ENCODE measurements around the gene TRIM65.
A peak's percentile ranks its signal among the peaks of the same experiment; 100 is the strongest.
"Not testable (repeated sequence)": the region's sequence is repeated elsewhere in the genome, so short reads cannot be mapped to it uniquely, and the experiment has no call there.

DNA sequence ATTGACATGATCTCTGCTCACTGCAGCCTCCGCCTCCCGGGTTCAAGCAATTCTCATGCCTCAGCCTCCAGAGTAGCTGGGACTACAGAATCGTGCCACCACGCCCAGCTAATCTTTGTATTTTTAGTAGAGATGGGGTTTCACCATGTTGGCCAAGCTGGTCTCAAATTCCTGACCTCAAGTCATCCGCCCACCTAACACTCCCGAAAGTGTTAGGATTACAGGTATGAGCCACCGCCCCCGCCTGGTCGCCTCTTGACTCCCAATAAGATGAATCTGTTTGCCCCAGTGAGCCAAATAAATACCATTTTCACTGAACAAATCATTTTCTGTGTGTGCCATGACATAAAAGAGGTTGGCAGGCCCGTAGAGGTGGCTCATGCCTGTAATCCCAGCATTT, 37.4 kb downstream of the TRIM65 start:
- not testable (repeated sequence) for TF ChIP-seq EZH2 (IDR thresholded peaks at IDR 0.05; ENCODE audit: low read depth, unreplicated experiment); NANOG (IDR thresholded peaks at IDR 0.05; ENCODE audit: borderline replicate concordance); EZH2phosphoT487 (IDR thresholded peaks at IDR 0.05; ENCODE audit: unreplicated experiment); POLR2AphosphoS5 (IDR thresholded peaks at IDR 0.05; ENCODE audit: low read depth); ZNF331 (CRISPR knock-in tag; IDR thresholded peaks at IDR 0.05; ENCODE audit: low read depth); REST (IDR thresholded peaks at IDR 0.05; ENCODE audit: unreplicated experiment); STAT1 (IDR thresholded peaks at IDR 0.05; ENCODE audit: unreplicated experiment); JUNB (IDR thresholded peaks at IDR 0.05; ENCODE audit: unreplicated experiment); CREB1 (CRISPR knock-in tag; IDR thresholded peaks at IDR 0.05; ENCODE audit: low read depth); ZNF114 (CRISPR knock-in tag; IDR thresholded peaks at IDR 0.05)
- TF ChIP-seq, protein P1, sequence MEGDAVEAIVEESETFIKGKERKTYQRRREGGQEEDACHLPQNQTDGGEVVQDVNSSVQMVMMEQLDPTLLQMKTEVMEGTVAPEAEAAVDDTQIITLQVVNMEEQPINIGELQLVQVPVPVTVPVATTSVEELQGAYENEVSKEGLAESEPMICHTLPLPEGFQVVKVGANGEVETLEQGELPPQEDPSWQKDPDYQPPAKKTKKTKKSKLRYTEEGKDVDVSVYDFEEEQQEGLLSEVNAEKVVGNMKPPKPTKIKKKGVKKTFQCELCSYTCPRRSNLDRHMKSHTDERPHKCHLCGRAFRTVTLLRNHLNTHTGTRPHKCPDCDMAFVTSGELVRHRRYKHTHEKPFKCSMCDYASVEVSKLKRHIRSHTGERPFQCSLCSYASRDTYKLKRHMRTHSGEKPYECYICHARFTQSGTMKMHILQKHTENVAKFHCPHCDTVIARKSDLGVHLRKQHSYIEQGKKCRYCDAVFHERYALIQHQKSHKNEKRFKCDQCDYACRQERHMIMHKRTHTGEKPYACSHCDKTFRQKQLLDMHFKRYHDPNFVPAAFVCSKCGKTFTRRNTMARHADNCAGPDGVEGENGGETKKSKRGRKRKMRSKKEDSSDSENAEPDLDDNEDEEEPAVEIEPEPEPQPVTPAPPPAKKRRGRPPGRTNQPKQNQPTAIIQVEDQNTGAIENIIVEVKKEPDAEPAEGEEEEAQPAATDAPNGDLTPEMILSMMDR (conservative IDR thresholded peaks at IDR 0.05; ENCODE audit: low read depth in 2 of 2) = 0 out of 4 replicates have a peak, but pooled peaks of 1 of the 2 experiments have one; percentile 1
- TF ChIP-seq, protein P2, sequence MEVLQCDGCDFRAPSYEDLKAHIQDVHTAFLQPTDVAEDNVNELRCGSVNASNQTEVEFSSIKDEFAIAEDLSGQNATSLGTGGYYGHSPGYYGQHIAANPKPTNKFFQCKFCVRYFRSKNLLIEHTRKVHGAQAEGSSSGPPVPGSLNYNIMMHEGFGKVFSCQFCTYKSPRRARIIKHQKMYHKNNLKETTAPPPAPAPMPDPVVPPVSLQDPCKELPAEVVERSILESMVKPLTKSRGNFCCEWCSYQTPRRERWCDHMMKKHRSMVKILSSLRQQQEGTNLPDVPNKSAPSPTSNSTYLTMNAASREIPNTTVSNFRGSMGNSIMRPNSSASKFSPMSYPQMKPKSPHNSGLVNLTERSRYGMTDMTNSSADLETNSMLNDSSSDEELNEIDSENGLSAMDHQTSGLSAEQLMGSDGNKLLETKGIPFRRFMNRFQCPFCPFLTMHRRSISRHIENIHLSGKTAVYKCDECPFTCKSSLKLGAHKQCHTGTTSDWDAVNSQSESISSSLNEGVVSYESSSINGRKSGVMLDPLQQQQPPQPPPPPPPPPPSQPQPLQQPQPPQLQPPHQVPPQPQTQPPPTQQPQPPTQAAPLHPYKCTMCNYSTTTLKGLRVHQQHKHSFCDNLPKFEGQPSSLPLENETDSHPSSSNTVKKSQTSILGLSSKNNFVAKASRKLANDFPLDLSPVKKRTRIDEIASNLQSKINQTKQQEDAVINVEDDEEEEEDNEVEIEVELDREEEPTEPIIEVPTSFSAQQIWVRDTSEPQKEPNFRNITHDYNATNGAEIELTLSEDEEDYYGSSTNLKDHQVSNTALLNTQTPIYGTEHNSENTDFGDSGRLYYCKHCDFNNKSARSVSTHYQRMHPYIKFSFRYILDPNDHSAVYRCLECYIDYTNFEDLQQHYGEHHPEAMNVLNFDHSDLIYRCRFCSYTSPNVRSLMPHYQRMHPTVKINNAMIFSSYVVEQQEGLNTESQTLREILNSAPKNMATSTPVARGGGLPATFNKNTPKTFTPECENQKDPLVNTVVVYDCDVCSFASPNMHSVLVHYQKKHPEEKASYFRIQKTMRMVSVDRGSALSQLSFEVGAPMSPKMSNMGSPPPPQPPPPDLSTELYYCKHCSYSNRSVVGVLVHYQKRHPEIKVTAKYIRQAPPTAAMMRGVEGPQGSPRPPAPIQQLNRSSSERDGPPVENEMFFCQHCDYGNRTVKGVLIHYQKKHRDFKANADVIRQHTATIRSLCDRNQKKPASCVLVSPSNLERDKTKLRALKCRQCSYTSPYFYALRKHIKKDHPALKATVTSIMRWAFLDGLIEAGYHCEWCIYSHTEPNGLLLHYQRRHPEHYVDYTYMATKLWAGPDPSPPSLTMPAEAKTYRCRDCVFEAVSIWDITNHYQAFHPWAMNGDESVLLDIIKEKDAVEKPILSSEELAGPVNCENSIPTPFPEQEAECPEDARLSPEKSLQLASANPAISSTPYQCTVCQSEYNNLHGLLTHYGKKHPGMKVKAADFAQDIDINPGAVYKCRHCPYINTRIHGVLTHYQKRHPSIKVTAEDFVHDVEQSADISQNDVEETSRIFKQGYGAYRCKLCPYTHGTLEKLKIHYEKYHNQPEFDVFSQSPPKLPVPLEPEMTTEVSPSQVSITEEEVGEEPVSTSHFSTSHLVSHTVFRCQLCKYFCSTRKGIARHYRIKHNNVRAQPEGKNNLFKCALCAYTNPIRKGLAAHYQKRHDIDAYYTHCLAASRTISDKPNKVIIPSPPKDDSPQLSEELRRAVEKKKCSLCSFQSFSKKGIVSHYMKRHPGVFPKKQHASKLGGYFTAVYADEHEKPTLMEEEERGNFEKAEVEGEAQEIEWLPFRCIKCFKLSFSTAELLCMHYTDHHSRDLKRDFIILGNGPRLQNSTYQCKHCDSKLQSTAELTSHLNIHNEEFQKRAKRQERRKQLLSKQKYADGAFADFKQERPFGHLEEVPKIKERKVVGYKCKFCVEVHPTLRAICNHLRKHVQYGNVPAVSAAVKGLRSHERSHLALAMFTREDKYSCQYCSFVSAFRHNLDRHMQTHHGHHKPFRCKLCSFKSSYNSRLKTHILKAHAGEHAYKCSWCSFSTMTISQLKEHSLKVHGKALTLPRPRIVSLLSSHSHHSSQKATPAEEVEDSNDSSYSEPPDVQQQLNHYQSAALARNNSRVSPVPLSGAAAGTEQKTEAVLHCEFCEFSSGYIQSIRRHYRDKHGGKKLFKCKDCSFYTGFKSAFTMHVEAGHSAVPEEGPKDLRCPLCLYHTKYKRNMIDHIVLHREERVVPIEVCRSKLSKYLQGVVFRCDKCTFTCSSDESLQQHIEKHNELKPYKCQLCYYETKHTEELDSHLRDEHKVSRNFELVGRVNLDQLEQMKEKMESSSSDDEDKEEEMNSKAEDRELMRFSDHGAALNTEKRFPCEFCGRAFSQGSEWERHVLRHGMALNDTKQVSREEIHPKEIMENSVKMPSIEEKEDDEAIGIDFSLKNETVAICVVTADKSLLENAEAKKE (CRISPR knock-in tag; IDR thresholded peaks at IDR 0.05) = not testable (repeated sequence)
